Fibroblast of lung (primary cell): Measurements from ENCODE around the gene TDG.

Experiments
- EZH2 ChIP-seq: IDR thresholded peaks from 2 replicates; pipeline ENCODE4 v1.5.1; 2012; ENCODE audit warnings: low read length, control low read depth, mild to moderate bottlenecking; ENCODE audit errors: missing control alignments
- TF ChIP-seq, protein P1 (sequence below), 2 donors: IDR thresholded peaks in 1 of 2; conservative IDR thresholded peaks in 1 of 2; 1 replicate in 1 of 2; 2 replicates in 1 of 2; pipeline ENCODE4 v1.5.1; 2011 to 2012; ENCODE audit warnings: low read length in 2 of 2, control low read depth in 1 of 2, inconsistent platforms in 1 of 2, low read depth in 1 of 2, mild to moderate bottlenecking in 1 of 2

DNA sequence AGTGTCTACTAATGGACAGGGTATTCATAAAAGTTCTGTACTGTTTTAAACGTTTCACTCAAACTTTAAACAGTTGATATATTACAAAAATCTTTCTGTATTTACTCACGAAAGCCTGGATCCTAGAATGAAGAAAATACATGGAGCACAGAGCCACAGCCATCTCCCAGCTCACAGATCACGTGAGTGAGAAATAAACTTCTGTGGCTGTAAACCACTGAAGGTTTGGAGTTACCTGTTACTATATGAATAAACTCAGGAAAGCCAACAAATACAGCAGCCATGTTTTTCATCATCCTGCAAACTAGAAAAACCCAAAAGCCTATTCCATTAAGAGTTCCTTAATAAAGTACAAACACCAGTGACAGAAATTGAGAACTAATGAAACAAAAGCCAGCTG lies 867 bp upstream of the TDG start:
- TF ChIP-seq EZH2, result no peak
- TF ChIP-seq, protein P1, sequence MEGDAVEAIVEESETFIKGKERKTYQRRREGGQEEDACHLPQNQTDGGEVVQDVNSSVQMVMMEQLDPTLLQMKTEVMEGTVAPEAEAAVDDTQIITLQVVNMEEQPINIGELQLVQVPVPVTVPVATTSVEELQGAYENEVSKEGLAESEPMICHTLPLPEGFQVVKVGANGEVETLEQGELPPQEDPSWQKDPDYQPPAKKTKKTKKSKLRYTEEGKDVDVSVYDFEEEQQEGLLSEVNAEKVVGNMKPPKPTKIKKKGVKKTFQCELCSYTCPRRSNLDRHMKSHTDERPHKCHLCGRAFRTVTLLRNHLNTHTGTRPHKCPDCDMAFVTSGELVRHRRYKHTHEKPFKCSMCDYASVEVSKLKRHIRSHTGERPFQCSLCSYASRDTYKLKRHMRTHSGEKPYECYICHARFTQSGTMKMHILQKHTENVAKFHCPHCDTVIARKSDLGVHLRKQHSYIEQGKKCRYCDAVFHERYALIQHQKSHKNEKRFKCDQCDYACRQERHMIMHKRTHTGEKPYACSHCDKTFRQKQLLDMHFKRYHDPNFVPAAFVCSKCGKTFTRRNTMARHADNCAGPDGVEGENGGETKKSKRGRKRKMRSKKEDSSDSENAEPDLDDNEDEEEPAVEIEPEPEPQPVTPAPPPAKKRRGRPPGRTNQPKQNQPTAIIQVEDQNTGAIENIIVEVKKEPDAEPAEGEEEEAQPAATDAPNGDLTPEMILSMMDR (conservative IDR thresholded peaks at IDR 0.05 in 1 of 2, IDR thresholded peaks at IDR 0.05 in 1 of 2; ENCODE audit: low read depth in 1 of 2, low read length in 2 of 2), result no peak
